Measurements from ENCODE around the gene IMPG2. TPM values are rescaled to one million over a fixed set of nuclear protein-coding genes. Genes with fewer than 3 reads are reported as not detected.

Gene IMPG2
- total and polyA plus RNA-seq, 2 experiments from 2014 or later = 0.11 TPM; not detected in 1

- Histone ChIP-seq H3K79me2 (ENCODE audit: insufficient read depth) (no peaks in the 10 kb centered on the region), H3K4me3 (no peak overlapping the region), H3K4me2 (ENCODE audit: unreplicated experiment) (no peak overlapping the region), H3K9me2 (ENCODE audit: insufficient read depth) (no peaks in the 10 kb centered on the region), H4K20me1 (ENCODE audit: insufficient read depth) (no peaks in the 10 kb centered on the region), H3K9ac (no peak overlapping the region), H2AFZ (no peak overlapping the region), H3F3A (ENCODE audit: insufficient read depth) (0 out of 2 replicates have a peak, but pooled peaks cover 6% of the 10 kb centered on the region), H3K27ac (no peak overlapping the region), H3K4me1 (ENCODE audit: insufficient read depth) (peaks cover 7% of the 10 kb centered on the region), H3K9me3 (ENCODE audit: low read depth) (no peaks in the 10 kb centered on the region), H3K27me3 (replicated peaks; ENCODE audit: insufficient read depth) (no peaks in the 10 kb centered on the region), H3K36me3 (ENCODE audit: low read depth) (no peaks in the 10 kb centered on the region)
- no peak for DNase-seq
- TF ChIP-seq EZH2phosphoT487 (IDR thresholded peaks at IDR 0.05; ENCODE audit: insufficient read depth, low read depth) (no peak), EZH2 (IDR thresholded peaks at IDR 0.05; ENCODE audit: insufficient read depth, poor library complexity, severe bottlenecking) (no peak)
- 70 to 96% methylated on average over 1 of the region's 1 CpG for WGBS, 2 experiments (ENCODE audit: low coverage in 1 of 2, low lambda C conversion rate in 2 of 2, missing lambda C conversion rate in 2 of 2)
- in situ Hi-C loops (cut with MboI) = no loop called here
Observed at GRCh38 chr3:101202640-101203039, 117.7 kb downstream of the IMPG2 start.

- no peak for DNase-seq
- H3K9me3 ChIP-seq (ENCODE audit: low read depth) = no peaks in the 10 kb centered on the region
- no peak overlapping the region for H3K27ac ChIP-seq
- no peak overlapping the region for H3K4me2 ChIP-seq (ENCODE audit: unreplicated experiment)
- 0 out of 2 replicates have a peak, but pooled peaks cover 11% of the 10 kb centered on the region for H3F3A ChIP-seq (ENCODE audit: insufficient read depth)
- no peaks in the 10 kb centered on the region for H3K27me3 ChIP-seq (replicated peaks; ENCODE audit: insufficient read depth)
- no peak overlapping the region for H2AFZ ChIP-seq
- no peak overlapping the region for H3K4me3 ChIP-seq
- 59 to 64% methylated on average over 3 of the region's 3 CpGs for WGBS, 2 experiments (ENCODE audit: low coverage in 1 of 2, low lambda C conversion rate in 2 of 2, missing lambda C conversion rate in 2 of 2)
- H3K79me2 ChIP-seq (ENCODE audit: insufficient read depth) = no peaks in the 10 kb centered on the region
- H3K4me1 ChIP-seq (ENCODE audit: insufficient read depth) = peaks cover 7% of the 10 kb centered on the region
- TF ChIP-seq EZH2 (IDR thresholded peaks at IDR 0.05; ENCODE audit: insufficient read depth, poor library complexity, severe bottlenecking) (no peak), EZH2phosphoT487 (IDR thresholded peaks at IDR 0.05; ENCODE audit: insufficient read depth, low read depth) (no peak)
- no peaks in the 10 kb centered on the region for H3K9me2 ChIP-seq (ENCODE audit: insufficient read depth)
- no peaks in the 10 kb centered on the region for H4K20me1 ChIP-seq (ENCODE audit: insufficient read depth)
- no peaks in the 10 kb centered on the region for H3K36me3 ChIP-seq (ENCODE audit: low read depth)
- H3K9ac ChIP-seq = no peak overlapping the region
- in situ Hi-C loops (cut with MboI) = no loop called here
Observed at GRCh38 chr3:101200461-101200860, 119.9 kb downstream of the IMPG2 start.

GRCh38 chr3:101195951-101196713, 124.2 kb downstream of the IMPG2 start:
- no peaks in the 10 kb centered on the region for H3K27me3 ChIP-seq (replicated peaks; ENCODE audit: insufficient read depth)
- H4K20me1 ChIP-seq (ENCODE audit: insufficient read depth) = no peaks in the 10 kb centered on the region
- H3F3A ChIP-seq (ENCODE audit: insufficient read depth) = 0 out of 2 replicates have a peak, but pooled peaks cover 7% of the 10 kb centered on the region
- H3K36me3 ChIP-seq (ENCODE audit: low read depth) = no peaks in the 10 kb centered on the region
- peak; percentile 80 for DNase-seq
- no peak overlapping the region for H3K4me3 ChIP-seq
- WGBS, 2 experiments (ENCODE audit: low coverage in 1 of 2, low lambda C conversion rate in 2 of 2, missing lambda C conversion rate in 2 of 2) = 25% methylated on average over 6 of the region's 6 CpGs
- H3K9me3 ChIP-seq (ENCODE audit: low read depth) = no peaks in the 10 kb centered on the region
- H3K4me1 ChIP-seq (ENCODE audit: insufficient read depth) = peaks cover 13% of the 10 kb centered on the region; the same call in 1 of the 2 replicates
- H3K4me2 ChIP-seq (ENCODE audit: unreplicated experiment) = no peak overlapping the region
- no peak for TF ChIP-seq EZH2phosphoT487 (IDR thresholded peaks at IDR 0.05; ENCODE audit: insufficient read depth, low read depth)
- TF ChIP-seq EZH2 (IDR thresholded peaks at IDR 0.05; ENCODE audit: insufficient read depth, poor library complexity, severe bottlenecking) = no peak
- no peak overlapping the region for H3K27ac ChIP-seq
- in situ Hi-C loops (cut with MboI) = loop anchor here (25.0 kb wide), 1 partner anchor 434 kb away; no protein-coding TSS in a partner anchor
- H3K9ac ChIP-seq = no peak overlapping the region
- H3K9me2 ChIP-seq (ENCODE audit: insufficient read depth) = no peaks in the 10 kb centered on the region
- peak overlapping the region; percentile 37; the same call in 1 of the 2 replicates for H2AFZ ChIP-seq
- no peaks in the 10 kb centered on the region for H3K79me2 ChIP-seq (ENCODE audit: insufficient read depth)

- Histone ChIP-seq H3K9me2 (ENCODE audit: insufficient read depth) (no peaks in the 10 kb centered on the region), H3K9ac (no peak overlapping the region), H3K4me1 (ENCODE audit: insufficient read depth) (peaks cover 20% of the 10 kb centered on the region; the same call in 1 of the 2 replicates), H2AFZ (no peak overlapping the region), H3K79me2 (ENCODE audit: insufficient read depth) (no peaks in the 10 kb centered on the region), H3K4me3 (no peak overlapping the region), H3K9me3 (ENCODE audit: low read depth) (no peaks in the 10 kb centered on the region), H3K27ac (no peak overlapping the region), H4K20me1 (ENCODE audit: insufficient read depth) (no peaks in the 10 kb centered on the region), H3K36me3 (ENCODE audit: low read depth) (no peaks in the 10 kb centered on the region), H3K27me3 (replicated peaks; ENCODE audit: insufficient read depth) (no peaks in the 10 kb centered on the region), H3K4me2 (ENCODE audit: unreplicated experiment) (no peak overlapping the region), H3F3A (ENCODE audit: insufficient read depth) (0 out of 2 replicates have a peak, but pooled peaks cover 7% of the 10 kb centered on the region)
- 81 to 84% methylated on average over 3 of the region's 3 CpGs for WGBS, 2 experiments (ENCODE audit: low coverage in 1 of 2, low lambda C conversion rate in 2 of 2, missing lambda C conversion rate in 2 of 2)
- no peak for DNase-seq
- in situ Hi-C loops (cut with MboI) = loop anchor here (25.0 kb wide), 1 partner anchor 432 kb away; no protein-coding TSS in a partner anchor
- TF ChIP-seq EZH2 (IDR thresholded peaks at IDR 0.05; ENCODE audit: insufficient read depth, poor library complexity, severe bottlenecking) = no peak
Observed at GRCh38 chr3:101194392-101194791, 126.0 kb downstream of the IMPG2 start.

Measured in GM23248 (cell line).